Ishikawa (cell line): ENCODE data around the gene WDR59.

Source experiments
- CREB1 ChIP-seq: IDR thresholded peaks from 2 replicates; pipeline ENCODE4 v1.6.1; 2012; ENCODE audit warnings: low read depth
- EP300 ChIP-seq: IDR thresholded peaks from 2 replicates; pipeline ENCODE4 v1.6.1; 2012; ENCODE audit warnings: borderline replicate concordance
- FOXM1 ChIP-seq: IDR thresholded peaks from 2 replicates; pipeline ENCODE4 v1.6.1; 2012; ENCODE audit warnings: low read depth, borderline replicate concordance
- MAX ChIP-seq: IDR thresholded peaks from 2 replicates; pipeline ENCODE4 v1.6.1; 2012
- NFIC ChIP-seq: IDR thresholded peaks from 2 replicates; pipeline ENCODE4 v1.6.1; 2012
- RAD21 ChIP-seq: IDR thresholded peaks from 2 replicates; pipeline ENCODE4 v1.6.1; 2012; ENCODE audit warnings: low read depth
- REST ChIP-seq: IDR thresholded peaks from 2 replicates; pipeline ENCODE4 v1.6.1; 2012; ENCODE audit warnings: low read depth, mild to moderate bottlenecking
- TAF1 ChIP-seq: IDR thresholded peaks from 2 replicates; pipeline ENCODE4 v1.6.1; 2012; ENCODE audit warnings: low read depth, mild to moderate bottlenecking
- TEAD4 ChIP-seq: IDR thresholded peaks from 2 replicates; pipeline ENCODE4 v1.6.1; 2012
- YY1 ChIP-seq: IDR thresholded peaks from 2 replicates; pipeline ENCODE4 v1.6.1; 2012; ENCODE audit warnings: low read depth

DNA sequence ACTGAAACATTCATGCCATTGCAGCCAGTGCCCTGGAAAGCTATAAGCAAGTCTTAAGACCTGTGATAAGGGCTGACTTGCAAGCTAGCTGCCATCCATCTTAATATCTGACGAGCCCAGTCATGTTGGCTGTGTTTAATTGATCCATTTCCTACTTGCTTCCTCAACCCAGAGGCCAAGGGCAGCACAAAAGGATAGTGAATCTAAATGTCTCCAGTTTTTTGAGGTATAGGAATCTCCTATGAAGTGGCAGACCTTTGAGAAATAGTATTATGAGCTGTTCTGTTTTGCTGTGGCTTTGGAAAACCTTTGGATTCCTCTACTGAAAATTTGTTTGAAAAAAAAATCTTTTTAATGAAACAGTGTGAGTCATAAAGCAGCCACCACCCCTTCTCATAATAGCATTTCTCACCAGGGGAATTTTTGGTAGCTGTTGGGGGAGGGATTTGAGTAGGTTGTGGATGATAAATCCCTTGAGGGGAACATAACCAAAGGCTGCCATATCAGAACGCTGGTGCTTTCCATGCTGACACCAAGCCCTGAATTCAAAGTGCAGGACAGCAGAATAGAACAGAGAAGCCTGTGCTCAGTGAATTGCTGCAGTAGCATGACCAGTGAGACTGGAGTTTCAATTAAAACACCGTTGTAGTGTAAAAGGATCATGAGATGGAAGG is 26.8 kb upstream of the WDR59 start:
- TF ChIP-seq RAD21 (no peak), CREB1 (no peak), EP300 (no peak), MAX (no peak), TEAD4 (no peak), YY1 (no peak), TAF1 (no peak), FOXM1 (no peak), REST (no peak), NFIC (no peak)
